NCI-H748 treated with DMSO at 0.1 percent for 48 hours (cell line): ENCODE results near the gene PAK5.
A peak's percentile ranks its signal among the peaks of the same experiment; 100 is the strongest.

ENCODE experiments used
- DNase-seq: peaks from one replicate; lab custom pipeline; 2025; lab: John Stamatoyannopoulos, UW

Gene PAK5

GRCh38 chr20:9789131-9789530, 49.7 kb downstream of the PAK5 start:
- DNase-seq = no peak

DNA sequence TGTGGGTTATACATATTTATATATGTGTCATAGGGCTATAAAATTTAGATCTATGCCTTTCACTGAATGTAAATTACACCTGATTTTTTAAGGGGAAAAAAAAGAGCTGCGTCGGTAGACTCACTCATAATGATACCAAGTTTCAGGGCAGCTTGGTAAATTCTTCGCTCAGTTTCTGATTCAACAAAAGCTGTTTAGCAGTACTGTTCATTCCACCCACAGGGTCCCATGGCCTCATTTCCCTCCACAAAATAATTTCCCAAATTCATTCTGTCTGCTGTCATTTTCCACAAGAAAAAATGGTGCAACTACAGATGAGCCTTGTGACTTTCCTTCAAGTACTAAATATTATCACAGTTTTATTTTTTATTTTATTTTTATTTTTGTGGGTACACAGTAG, 63.7 kb downstream of the PAK5 start:
- no peak for DNase-seq

DNA sequence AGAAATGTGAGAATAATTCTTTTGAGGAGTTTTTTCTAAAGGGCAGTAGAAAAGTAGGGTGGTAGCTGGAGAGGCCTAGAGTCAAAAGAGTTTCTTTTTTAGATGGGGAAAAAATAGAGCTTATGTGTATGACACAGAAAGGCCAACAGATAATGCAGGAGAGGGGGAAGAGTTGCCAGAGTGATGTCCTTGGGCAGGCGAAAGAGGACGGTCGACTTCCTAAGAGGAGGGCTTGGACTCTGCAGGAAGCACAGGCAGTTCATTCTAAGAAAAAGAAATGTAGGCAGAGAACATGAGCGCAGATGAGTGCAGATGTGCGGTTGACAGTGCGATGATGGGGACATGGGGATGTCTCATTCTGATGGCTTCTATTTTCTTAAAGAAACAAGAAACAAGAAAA, 68.9 kb downstream of the PAK5 start:
- no peak for DNase-seq

GRCh38 chr20:9761476-9761875, 77.4 kb downstream of the PAK5 start:
- DNase-seq = no peak

GRCh38 chr20:9759392-9759791, 79.5 kb downstream of the PAK5 start:
- DNase-seq = no peak

GRCh38 chr20:9758752-9759151, 80.1 kb downstream of the PAK5 start:
- DNase-seq = no peak

GRCh38 chr20:9756660-9757059, 82.2 kb downstream of the PAK5 start:
- no peak for DNase-seq

- DNase-seq = no peak
Measured at GRCh38 chr20:9755301-9755700, 83.6 kb downstream of the PAK5 start.

DNA sequence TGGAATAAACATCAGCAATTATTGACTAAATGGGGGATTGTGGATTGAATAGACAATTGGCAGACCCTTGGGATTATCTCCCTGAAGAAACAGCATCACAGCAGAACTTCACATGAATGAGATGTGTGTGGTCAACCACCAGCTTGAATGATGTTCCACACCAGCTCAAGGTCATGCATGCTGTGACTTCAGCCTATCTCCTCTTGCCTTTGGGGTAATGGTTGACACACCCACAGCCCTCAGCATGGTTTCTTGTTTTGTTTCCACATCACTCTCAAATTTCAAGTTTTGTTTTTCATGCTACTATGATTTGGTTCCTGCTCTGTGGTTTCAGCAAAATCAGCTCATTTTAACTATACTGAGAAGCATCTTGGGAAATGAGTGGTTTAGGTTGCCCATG, 94.3 kb downstream of the PAK5 start:
- DNase-seq = no peak

DNA sequence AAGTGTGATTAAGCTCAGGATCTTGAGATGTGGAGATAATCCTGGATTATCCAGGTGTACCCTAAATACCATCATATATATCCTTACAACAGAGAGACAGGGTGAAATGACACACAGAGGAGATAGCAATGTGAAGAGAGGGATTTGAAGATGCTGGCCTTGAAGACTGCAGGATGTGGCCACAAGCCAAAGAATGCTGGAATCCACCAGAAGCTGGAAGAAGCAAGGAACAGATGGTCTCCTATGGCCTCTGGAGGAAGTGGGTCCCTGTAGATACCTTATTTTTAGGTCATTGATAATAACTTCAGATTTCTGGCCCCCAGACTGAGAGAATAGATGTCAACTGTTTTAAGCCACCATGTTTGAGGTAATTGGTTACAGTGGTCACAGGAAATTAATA, 95.0 kb downstream of the PAK5 start:
- DNase-seq = no peak

DNA sequence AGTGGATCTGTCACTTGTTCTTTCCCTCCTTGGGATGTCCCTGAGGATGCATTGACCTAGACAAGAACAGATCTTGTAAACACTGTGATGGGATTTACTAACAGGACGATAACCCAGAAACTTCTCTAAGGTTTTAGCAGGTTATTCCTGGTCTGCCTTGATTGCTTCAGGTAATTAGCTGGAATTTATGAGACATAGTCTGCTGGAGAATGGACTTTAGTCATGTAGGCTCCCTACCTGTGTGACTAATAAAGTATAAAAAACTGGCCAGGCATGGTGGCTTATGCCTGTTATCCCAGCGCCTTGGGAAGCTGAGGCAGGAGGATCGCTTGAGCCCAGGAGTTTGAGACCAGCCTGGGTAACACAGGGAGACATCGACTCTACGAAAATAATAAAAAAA, 96.1 kb downstream of the PAK5 start:
- no peak for DNase-seq

DNA sequence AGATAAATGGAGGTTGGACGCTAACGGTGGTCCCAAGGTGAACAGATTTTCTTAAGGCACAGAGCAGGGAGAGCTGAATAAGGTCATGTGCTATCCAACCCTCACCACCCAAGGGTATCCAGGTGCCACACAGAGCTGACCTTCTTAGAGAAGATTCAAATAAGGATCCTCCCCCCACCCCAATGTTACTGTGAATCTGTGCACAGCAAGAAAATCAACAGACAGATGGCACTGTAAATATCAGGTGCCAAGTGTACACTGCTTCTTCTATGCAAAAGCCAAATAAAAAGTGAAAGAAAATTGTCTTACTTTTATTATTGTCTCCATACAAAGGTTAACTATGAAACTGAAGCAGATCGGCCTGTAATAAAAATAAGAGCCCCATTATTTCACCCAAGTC, 96.9 kb downstream of the PAK5 start:
- DNase-seq = no peak

DNA sequence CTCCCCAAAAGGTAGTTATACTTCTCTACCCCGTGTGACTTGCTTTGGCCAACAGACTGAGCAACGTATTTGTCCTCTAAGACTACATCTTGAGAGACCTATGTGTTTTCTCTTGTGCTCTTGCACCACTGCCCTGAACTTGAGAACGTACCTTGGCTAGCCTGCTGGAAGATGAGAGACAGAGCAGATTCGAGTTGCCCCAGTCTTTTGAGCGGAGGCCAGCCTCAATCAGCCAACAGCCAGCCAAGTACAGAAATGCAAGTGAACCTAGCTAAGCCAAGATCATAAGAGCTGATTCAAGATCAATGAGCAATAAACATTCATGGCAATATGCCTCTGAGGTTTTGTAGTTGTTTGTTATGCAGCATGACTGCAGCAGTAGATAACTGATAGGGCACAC, 98.4 kb downstream of the PAK5 start:
- no peak for DNase-seq

DNA sequence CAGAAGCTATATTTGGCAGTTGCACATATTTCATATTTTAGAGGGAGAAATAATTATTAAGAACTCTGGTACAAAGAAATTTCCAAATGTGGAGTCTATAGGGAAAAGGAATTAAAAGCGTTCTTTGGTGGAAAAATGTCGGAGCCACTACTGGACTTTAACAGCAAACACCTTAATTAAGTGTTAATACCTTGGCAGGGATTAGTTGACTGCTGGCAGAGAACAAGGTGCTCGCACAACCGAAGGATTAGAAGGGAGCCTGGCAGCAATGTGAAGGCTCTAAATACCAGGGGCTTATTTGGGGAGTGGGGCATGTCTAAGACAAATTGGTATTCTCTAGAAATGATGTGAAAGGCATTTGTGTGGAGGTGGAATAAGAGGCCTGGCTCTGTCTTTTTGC, 98.9 kb downstream of the PAK5 start:
- no peak for DNase-seq

DNA sequence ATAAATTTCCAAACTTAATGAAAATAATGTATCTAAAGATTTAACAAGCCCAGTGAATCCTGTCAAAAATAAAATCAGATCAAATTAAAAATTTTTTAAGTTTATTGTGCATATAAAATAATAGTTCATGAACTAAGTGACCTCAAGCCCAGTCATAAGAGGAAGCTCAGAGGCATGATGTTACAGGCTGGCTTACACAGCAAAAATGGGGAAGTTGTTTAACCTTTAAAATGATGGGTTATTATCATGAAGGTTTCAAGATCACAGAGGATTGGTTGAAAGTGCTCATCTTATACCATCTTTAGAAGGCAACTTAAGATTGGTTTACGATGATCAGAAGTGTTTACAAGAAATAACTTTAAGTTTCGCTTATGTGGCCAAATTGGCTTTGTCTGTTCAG, 102.5 kb downstream of the PAK5 start:
- no peak for DNase-seq

DNA sequence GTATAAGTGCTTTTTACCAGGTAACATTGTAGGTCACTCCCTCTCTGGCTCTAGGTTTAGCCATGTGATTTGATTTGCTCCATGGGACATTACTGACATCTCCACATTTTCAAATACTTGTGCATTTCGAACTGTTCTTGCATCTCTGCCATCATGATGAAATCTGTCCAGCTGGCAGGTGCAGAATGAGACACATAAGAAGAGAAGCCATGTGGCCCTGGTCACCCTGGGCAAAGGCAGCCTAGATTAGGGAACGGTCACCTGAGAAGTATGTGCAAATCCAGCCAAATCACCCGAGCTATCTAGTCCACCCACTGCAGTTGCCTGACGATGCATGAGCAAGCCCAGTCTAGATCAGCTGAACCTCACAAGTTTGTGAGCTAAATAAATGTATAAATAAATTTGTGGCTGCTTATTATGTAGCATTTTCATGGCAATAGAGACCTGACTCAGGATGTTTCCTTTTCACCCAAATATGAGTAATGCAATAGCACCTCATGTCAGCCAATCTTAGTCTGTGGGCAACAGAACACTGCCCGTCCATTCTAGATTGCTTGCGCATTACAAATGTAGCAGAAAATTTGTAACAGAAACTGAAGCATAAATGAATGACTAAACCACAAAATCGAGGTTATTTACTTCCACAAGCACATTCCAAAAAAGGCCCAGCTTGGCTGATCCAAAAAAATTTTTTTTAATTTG, 115.2 kb downstream of the PAK5 start:
- DNase-seq = no peak

DNA sequence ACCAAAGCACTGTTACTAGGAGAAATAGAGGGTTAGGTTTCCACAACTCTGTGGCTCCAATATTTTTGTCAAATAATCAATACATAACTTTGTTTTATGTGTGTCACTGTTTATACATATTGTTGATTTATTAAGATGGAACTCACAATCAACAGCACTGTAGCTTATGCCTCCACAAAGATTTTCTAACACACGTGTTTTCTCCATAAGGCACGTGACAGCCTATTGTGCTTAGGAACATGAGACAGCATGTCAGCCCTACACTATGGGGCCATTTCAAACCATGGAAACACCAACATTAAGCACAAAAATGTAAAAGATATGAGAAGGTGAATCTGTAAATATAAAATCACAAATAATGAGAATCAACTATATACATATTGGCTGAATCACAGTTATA, 127.0 kb downstream of the PAK5 start:
- DNase-seq = no peak

DNA sequence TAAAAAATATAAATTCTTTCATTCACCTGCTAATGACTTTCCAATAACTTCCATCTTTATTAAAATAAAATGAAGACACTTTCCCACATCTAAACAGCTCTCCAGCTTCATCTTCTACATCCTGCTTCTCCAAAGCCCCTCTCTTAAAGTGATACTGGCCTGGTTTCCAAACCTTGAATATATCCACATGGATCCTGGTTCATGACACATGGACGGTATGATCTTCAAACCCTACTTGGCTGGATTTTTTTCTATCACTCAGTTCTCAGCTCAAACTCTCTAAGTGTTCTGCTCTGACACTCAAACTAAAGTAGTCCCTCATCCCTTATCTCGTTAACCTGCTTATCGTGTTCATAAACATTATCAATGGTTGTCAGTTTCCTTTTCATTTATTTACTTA, 128.2 kb downstream of the PAK5 start:
- DNase-seq = no peak

DNA sequence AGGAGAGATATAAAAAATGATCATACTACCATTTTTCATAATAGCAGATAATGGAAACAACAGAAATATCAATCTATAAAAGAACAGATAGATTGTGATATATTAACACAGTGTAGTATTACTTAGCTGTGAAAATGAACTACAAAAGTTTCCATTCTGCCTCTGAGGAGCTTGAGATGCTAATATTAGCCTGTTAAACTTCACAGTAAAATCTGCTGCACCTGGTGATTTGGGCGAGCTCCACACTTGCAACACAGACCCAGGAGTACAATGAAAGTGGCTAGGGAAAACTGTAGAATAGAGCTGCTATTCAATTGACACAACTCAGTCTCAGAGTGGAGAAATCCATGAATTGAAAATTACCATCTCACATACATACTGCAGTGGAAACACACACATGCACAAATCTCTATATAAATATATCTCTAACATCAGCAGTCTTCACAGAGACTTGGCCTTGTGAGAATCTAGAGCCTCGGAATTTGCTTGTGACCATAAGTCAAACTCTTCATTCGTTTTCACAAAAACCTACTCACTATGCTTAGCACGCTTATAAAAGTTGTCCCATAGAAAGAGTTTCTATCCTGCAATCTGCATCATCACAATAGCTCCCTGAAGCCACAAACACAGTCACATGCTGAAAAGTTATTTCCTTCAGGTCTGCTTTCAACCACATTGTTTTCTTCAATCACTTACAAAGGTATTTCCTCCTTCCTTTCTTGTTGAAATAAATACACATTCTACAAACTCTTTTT, 133.0 kb downstream of the PAK5 start:
- no peak for DNase-seq

DNA sequence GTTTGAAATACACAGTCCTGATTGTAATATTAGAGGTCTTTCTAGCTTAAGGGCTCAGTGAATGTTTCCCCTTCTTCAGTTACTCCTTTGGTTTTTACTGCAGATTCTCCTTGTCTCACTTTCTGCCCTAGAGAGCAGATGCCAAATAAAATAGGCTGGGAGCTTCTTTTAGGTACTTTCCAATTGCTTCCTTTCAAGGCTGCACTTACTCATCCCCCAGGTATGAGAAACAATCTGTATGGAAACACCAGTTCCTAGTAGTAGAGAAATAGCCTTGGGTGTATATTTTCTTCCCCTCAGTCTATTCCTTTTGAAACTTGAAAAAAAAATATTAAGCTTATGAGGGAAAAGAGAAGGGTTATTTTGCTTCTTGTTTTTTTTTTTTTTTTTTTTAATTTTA, 139.7 kb downstream of the PAK5 start:
- no peak for DNase-seq

GRCh38 chr20:9689041-9689440, 149.8 kb downstream of the PAK5 start:
- DNase-seq = peak; percentile 73

DNA sequence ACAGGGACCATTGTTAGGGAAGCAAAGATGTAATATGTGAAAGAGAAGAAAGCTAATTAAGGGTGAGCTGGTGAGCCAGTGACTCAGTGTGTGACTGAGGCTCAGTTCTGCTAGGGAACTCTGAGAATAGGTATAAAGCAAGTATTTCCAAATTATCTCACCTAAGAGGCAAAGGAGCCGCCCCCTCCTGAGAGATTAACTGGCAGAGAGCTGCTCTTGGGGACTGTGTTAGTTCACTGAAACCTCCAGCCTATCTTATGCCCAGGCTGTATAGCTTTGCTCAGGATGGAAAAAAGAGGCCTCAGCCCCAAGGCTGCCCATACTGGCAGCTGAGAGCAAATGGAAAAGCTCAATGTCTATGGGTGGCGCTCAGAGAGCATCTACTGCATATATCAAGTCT, 152.0 kb downstream of the PAK5 start:
- no peak for DNase-seq

- DNase-seq = no peak
Measured at GRCh38 chr20:9686455-9686854, 152.4 kb downstream of the PAK5 start.

GRCh38 chr20:9686001-9686400, 152.9 kb downstream of the PAK5 start:
- DNase-seq = no peak
